OCI-LY3 (cell line): ENCODE results near the gene ATP2C2.

ENCODE experiments used
- CTCF ChIP-seq: fragments of 200-600, 300-600 bp; sonication (generic); IDR thresholded peaks from 2 replicates; pipeline ENCODE4 v1.5.1; 2014; ENCODE audit warnings: antibody characterized with exemption, low read length, low read depth
- EZH2phosphoT487 ChIP-seq: fragments of 200-600 bp; shearing (Covaris generic); IDR thresholded peaks from 2 replicates; pipeline ENCODE4 v1.6.1; 2018; ENCODE audit warnings: antibody characterized with exemption, mixed run types, low read depth

GRCh38 chr16:84460406-84461028 lies 92.2 kb downstream of the ATP2C2 start:
- no peak for TF ChIP-seq CTCF
- TF ChIP-seq EZH2phosphoT487: no peak
